T-helper 9 cell (primary cell): ENCODE data around the gene BOLA1.
A peak's percentile ranks its signal among the peaks of the same experiment; 100 is the strongest.

Experiments used
- DNase-seq: peaks from one replicate; pipeline ENCODE4 v3.0.0-alpha.2; 2020

The BOLA1 gene

DNA sequence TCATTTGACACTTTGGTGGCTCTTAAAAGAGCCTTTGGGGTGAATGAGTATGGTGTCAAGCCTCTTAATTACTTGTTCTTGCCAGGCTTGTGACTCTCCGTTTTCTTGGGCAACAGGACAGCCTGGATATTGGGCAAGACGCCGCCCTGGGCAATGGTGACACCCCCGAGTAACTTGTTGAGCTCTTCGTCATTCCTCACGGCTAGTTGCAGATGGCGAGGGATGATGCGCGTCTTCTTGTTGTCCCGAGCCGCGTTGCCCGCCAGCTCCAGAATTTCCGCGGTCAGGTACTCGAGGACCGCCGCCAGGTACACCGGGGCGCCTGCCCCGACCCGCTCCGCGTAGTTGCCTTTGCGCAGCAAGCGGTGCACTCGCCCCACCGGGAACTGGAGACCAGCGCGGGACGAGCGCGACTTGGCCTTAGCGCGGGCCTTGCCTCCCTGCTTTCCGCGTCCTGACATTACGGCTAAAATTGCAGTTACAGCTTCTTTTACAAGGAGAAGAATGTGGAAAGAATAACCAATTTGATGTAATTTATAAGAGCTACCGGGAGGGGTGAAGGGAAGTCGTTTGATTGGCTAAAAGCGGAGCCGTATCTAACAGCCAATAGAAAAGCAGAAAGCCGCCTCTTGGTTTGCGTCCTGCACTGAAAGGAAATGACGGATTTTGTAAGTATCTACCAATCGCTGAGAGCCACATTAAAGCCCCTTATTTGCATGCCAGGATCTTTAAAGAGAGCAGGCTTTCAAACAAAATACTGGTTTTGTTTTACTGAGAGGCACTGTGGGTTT, 11.7 kb upstream of the BOLA1 start:
- DNase-seq: peak; percentile 47

DNA sequence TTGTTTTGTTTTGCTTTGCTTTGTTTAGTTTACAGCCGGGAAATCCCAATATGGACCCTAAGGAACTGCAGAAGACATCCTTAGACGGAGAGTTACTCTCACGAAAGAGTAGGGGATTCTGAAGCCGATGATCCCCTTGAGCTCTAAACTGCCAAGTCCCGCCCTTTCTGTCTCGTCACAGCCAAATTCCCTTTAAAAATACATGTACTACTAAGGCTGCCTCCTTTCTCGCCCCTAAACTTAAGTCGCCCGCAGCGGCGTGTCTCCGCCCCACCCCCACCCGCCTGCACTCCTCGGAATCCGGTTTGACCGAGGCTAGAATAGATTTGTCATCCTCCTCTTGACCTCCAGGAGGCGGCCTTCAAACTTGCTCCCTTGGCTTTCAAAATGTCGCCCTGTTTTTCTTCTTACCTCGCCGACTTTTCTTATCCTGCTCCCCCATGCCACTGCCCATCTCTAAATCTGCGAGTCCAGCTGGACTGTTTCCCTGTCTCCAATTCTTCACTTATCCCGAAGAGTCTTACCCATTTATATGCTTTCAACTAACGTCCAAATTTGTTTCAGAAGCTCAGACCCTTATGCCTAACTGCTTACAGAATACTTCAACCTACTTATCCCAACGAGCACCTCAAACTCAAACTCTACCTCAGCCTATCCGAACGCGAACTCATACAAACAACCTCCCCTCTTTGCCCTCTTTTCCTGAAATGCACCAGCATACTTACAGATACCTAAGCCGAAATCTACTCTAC, 10.9 kb upstream of the BOLA1 start:
- peak; percentile 53 for DNase-seq

DNA sequence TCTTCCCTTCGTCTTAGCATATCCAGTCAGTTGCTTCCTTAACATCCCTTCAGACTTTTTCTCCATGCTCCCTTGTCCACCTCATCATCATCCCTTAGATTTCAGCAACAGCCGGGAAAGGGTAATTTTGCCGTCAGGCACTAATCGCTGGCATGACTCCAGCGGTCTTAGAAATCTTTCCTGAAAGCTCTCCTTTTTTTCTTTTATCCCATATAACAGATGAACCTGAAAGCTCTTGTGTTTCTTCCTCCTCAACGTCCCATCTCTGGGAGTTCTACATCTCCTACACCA, 10.4 kb upstream of the BOLA1 start:
- DNase-seq: no peak

DNA sequence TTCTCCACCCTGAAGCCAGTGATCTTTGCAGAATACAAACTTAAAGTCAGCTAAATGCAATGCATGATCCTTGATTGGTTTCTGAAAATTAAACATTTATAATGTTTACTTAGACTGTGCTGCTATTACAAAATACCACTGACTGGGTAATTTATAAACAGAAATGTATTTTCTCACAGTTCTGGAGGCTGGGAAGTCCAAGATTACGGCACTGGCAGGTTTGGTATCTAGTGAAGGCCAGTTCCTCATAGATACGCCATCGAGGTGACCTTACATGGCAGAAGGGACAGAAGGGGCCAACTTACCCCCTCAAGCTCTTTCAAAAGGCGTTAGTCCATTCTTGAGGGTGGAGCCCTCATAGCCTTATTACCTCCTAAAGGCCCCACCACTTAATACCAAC, 2.8 kb upstream of the BOLA1 start:
- DNase-seq: no peak

DNA sequence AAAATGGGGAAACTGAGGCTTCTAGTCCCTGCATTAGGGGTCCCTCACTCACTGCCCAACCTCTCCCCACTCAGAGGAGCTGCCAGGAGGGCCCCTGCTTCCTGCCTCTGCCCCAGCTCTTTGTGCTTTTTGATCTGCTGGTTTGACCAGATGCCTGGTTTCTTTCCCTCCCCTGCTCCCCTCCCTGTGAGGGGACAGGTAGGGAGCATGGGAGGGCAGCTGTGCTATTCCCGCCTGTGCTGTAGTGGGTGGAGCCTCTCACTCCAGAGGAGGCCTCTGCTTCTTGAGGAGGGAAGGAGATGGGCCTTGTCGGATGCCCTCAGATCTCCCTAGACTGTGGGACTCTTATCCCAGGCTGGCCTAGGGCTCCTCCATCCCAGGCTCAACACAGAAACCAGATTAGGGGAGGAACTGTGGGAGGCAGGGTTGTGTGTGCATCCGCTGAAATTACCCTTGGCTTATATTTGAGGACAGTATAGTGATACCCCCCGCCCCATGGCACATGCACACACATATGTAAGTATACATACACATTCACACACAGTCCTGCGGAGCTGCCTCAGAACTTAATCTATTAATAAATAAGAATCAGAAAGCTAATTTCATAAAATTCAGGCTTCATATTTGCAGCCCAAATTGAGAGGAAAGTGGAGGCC, 4.6 kb downstream of the BOLA1 start:
- DNase-seq: no peak

DNA sequence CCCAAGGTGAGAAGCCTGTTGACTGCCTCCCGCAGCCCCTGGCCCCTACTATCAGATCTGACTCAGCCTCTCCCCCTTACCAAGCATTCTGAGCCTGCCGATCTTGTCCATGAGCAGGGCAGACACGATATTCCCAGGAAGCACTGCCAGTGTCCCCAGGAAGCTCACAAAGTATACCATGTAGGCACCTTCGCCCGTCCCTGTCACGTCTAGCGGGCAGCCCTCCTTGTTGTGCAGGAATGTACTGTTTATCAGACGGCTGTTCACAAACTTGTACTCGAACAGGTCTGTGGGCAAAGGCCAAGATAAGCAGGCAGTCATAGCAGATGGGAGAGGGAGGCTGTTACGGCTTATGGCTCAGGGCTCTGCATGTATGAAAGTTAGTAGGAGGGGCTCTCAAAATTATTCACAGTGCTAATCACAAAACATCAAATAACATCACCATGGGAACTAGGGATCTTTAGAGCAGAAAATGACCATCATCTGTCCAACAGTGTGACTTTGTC, 7.3 kb downstream of the BOLA1 start:
- DNase-seq: no peak

DNA sequence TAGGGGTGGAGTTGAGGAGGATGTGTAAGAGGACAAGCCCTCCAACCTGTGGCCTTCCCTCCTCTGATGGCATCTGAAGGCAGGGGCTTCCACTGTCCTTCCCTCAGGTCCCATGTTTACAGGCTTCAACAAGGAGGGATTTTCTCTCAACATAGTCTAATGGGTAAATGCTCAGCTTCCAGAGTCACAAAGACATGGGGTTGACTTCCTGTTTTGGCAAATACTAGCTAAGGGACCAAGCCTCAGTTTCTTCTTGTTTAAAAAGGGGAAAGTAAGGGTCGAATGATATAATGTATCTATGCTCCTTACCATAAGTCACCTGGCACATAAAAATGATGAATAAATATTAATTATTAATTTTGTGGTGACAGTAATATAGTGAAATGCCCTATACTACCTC, 15.2 kb downstream of the BOLA1 start:
- DNase-seq: no peak

DNA sequence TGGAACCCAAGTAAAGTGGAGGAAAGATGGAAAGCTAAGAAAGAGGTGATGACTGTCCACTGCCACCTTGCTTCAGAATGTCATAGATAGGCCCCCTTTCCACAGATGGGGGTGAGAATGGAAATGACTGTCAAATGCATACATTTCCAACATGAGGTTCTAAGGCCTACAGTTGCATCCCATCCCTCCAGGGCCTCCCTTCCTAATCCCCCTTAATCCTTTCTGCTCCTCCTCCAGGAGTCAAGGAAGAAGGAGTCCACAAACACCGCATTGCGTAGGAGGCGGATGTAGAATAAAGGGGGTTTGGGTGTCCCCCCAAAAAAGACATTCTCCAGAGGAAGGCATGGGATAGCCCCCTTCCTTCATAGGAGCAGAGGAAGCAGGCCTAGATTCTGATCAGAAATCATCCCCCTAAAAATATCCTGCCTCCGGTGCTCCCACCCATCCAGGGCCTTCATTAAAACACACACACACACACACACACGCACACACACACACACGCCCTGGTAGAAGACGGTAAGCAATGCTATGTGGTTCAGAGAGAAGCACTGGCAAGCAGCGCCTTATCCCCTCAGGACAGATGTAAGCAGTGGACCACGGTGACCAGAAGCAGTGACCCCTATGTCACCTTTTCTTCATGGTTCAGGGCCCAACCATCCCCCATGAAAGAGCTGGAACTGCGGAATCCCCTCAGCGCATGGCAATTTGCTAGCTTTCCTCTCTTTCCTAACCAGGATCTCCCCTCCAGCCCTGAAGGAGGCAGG, 16.2 kb downstream of the BOLA1 start:
- DNase-seq: no peak

DNA sequence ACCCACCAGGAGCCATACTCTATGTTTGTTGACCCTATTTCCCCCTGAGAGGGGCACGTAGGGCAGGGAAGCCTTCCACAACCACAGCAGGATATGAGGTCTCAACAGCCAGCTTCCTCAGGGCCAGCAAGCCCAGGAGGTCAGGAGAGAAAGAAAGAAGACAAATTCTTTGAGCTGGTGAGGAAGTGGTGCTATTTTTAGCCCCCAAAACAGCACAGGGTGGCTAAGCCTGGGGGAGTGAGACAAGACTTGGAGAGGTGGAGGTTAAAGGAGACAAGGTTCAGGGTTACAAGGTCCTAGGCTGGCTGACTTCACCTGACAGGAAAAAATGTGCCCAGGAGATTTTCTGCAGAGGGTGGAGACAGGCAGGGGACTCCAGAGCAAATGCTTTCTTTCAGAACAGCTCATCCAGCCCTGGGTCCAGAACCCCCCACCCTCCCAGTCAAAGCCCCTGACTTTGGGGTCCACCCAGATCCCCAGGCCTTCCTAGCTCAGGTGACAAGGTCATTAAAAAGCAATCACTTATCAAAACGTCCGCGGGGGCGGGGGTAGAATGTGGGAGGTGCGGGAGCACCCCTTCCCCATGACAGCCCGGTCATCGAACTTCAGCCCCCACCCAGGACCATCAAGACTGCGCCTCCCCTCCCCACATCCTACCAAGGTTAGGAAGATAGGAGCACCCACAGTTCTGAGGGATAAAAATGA, 17.0 kb downstream of the BOLA1 start:
- DNase-seq: no peak

DNA sequence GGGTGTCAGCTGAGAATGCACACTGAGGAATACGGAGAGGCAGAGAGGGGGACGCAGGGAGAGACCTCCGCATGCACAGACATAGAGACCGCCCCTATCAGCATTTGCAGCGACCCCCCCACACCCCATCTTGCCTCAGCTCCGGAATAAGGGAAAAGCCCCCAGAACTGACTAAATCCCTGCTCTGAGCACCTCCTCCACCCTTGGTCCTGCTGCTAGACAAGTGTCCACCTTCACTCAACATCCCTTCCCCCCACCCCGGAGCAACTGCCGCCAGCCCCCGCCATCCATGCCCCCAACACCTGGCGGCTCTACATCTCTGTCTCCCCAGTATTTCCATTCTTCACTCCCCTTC, 17.5 kb downstream of the BOLA1 start:
- no peak for DNase-seq

DNA sequence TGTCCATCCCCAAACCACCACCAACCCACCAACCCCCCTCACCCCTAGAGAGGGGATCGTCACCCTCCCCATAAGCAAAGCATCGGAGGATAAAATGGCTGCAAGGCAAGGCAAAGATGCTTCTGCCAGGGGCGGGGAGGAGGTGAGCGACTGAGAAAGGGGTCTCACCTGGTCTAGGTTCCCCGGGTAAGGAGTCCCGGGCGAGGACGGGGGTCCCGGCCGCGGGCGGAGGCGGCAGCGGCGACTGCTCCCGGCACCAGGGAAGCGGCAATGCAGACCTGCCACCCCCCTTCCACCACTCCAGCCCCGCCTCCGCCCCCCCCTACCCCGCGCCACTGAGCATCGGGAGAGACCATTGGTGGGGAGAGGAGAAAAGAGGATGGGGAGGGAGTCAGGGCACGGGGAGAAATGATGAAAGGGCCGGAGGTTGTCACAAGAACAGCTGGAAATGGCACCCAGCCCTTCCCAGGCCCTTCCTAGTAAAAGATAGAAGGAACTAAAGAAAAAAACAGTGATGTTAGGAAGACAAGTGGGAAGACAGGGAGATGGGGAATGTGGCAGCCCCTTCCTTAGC, 18.3 kb downstream of the BOLA1 start, which contains the start of gene SV2A:
Gene SV2A, minus strand, starts transcription at position 274 of the 574 bp plus-strand sequence. CDS start 4,004 bp downstream, outside the sequence.
- peak; percentile 49 for DNase-seq

DNA sequence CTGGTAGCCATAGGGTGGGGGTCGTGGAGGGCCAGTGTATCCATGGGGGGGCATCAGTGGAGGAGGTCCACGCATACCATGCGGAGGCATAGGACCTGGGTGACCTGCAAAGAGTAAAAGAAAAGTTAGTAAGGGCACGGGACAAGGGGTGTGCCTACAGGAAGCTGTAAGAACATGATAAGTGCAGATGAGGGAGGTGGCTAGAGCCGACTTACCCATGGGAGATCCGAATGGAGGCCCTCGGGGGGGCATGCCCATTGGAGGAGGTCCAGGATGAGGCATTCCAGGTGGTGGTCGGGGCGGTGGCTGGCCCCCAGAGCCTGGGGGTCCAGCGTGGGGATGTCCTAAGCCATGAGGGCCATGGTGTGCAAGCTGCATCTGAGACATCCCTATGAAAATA, 24.3 kb downstream of the BOLA1 start:
- no peak for DNase-seq

DNA sequence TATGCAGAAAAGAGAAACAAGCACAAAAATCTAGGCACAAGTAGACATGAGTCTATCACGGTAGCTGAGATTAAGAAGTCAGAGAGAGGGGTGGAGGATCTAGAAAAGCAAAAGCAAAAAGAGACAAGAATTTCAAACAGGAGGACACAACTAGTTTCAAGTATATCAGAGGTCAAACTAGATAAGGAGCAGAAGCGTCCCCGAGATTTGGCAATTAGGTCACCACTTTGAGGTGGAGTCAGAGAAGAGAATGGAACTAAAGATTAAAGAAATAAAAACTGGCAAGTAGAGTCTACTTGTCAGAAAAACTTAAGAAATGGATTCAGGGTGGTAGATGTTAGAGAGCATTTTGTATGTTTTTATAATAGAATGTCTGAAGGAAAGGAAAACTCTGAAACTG, 26.0 kb downstream of the BOLA1 start:
- DNase-seq: no peak

DNA sequence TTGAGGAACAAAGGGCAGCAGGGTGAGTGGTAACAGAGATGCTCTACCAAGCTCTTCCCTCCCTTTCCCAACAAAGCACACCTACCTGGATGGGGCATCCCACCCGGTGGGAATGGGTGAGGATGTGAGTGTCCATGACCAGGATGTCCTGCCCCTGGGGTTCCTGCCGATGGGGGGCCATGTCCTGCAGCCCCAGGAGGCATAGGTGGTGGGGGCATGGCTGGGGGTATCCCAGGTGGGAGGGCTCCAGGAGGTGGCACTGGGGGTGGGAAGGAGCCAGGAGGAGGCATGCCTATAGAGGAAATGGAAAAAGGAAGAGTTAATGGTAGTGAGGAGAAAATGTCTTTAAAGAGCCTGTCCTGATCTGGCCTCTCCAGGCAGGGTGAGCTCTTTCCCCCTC, 26.4 kb downstream of the BOLA1 start:
- no peak for DNase-seq

DNA sequence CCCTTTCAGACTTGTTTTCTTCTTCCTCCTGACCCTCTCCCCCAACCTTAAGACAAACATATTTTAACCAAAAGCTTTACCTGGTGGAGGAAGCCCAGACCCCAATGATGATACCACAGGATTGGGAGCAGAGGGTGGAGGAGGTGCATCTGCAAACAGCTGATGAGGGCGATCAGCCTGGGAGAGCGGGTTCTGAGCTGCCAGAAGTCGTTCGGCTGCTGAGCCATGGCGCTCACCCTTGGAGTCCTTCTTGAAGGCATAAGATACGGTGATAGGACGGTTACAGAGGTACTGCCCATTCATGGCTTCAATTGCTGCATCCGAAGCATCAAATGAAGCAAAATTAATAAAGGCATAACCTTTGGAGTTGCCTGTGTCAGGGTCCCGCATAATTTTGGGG, 26.9 kb downstream of the BOLA1 start:
- no peak for DNase-seq

DNA sequence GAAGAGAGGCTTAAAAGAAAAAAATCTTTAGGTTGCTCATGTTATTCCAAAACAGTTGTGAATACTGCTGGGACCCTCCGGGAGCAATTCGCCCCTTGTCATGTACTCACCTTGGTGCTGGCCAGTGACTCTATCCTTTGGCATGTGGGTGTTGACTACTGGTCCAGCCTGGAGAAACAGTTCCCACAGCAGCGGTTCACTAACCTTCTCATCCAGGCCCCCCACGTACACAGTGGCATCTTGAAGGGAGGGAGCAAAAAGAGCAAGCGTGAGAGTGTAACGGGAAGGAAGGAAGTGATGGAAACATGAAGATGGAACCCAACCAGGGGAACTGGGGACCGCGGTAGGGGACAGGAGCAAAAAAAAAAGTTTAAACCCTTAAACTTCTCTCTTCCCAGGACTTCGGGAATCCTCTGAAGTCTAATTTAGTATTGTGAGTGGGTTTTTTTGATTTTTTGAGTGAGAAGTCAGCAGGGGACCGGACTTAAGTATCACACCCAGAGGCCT, 27.7 kb downstream of the BOLA1 start:
- no peak for DNase-seq

DNA sequence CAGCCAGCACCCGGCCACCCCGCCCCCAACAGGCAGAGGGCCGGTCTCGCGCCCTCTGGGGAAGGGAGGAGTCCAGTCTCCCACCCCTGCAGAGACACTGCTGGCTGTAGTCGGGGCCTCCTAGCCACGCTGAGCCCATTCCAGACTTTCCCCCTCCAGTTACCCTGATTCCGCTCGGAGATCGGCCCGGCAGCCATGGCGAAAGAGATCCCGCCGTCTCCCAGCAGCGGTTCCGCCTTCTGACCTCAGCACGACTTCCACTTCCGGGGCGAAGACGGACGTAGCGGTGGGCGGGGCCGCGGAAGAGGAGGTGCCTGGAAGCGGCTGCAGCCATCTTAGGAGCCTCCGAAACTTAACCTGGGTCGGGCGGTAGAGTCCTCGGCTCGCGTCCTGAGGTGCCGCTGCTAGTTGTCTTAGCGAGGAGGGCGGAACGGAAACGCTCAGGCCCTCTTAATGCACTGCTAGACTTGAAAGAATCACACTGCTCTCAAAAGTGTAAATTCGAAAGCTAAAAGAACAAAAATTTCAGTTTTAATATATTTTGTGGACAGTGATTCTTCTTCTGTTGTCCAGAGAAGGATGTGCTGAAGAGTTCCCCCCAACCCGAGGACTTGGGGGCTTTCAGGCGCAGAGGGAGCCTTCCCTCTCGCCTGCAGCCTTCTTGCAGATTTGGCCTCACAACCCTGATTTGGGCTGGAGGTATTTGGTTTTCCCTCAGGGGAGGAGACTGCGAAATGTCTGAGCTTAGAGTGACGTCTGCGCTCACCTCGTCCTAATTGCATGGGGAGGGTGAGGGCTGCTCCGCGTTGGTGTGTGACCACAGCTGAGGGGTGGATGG, 28.4 kb downstream of the BOLA1 start, which contains the start of gene SF3B4:
Gene SF3B4, minus strand, starts transcription at position 241 of the 838 bp plus-strand sequence. Its CDS starts 44 bp downstream, at position 197.
- peak; percentile 93 for DNase-seq

DNA sequence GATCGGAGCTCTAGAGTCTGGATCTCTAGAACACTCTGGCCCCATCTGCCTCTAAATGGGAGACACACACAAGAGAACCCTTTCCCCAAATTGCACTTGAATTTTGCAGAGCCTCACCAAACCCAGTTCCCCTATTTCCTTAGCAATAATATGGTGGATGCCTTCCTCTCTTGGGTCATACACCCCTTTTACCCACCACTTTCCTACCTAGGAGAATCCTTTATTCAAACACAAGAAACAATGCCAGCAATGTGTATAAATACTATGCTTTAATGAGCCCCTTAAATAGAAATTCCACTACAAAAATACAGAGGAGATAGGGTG, 29.0 kb downstream of the BOLA1 start:
- DNase-seq: no peak

DNA sequence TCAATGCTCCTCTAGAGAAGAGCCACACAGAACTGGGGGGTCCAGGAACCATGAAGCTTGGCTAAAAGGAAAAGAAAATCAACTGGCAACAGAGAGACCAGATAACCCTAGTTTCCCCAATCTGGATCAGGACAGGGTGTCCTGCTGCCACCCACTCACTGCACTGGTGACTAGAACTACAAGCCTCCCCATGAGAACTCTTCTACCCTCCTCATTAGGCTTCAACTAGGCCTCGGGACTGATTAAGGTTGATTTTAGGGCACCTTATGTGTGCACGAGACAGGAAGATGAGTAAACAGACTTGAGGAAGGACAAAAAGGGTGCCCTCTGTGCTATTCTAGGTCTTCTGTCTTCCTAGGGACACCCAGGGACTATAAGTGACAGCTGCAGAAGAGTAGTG, 30.5 kb downstream of the BOLA1 start:
- no peak for DNase-seq

DNA sequence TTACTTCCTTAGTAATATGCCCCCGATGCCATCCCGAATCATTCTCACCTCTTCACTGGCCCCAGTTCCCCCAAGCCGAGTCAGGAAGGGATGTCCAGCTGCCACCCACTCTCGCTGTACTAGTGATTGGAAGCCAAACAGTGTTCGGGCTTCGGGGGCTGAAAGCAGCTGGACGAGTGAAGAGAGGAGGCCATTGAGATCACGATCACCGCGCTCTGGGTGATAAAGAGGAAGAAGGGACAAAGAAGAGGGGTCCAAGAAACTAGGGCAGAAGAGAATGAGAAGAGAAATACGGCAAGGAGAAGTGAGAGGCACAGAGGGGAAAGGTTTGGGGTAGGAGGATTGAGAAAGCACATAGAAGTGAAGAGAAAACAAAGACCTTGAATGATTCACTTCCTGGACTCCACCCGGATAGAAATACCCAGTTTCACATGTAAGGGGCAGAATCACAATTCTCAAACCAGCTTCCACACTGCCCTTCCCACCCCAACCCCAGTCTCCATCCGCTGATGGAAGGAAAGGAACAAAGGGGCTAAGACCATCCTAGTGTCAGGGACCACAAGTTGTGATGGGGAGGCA, 31.9 kb downstream of the BOLA1 start:
- DNase-seq: no peak

DNA sequence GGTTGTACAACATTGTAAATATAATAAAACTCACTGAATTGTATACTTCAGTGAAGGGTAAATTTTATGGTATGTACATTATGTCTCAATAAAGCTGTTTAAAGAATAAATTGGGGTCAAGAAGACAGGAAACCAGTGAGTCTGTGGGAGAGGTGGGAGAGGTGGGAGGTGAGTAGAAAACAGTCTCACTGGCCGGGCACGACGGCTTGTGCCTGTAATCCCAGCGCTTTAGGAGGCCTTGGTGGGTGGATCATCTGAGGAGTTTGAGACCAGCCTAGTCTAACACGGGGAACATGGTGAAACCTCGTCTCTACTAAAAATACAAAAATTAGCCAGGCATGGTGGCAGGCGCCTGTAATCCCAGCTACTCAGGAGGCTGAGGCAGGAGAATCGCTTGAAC, 33.1 kb downstream of the BOLA1 start:
- DNase-seq: no peak
